K562 (cell line): ENCODE data around the gene S100A2. TPM values are rescaled to one million over a fixed set of nuclear protein-coding genes. Genes with fewer than 3 reads are reported as not detected.

ENCODE experiments used
- ARID2 ChIP-seq: fragments of 450-650 bp; IDR thresholded peaks from 2 replicates; pipeline ENCODE4 v1.6.1; 2017; ENCODE audit warnings: antibody characterized with exemption, mild to moderate bottlenecking
- ASH1L ChIP-seq: fragments of 450-650 bp; IDR thresholded peaks from 2 replicates; pipeline ENCODE4 v1.6.1; 2018; ENCODE audit warnings: borderline replicate concordance, mild to moderate bottlenecking, low read depth; ENCODE audit not compliant: partially characterized antibody
- CCAR2 ChIP-seq: fragments of 200-400 bp; formaldehyde crosslinking; IDR thresholded peaks from 2 replicates; pipeline ENCODE4 v1.6.1; 2017; ENCODE audit warnings: mild to moderate bottlenecking, low read depth, low read length
- DPF2 ChIP-seq: fragments of 450-650 bp; IDR thresholded peaks from 2 replicates; pipeline ENCODE4 v1.6.1; 2016
- ETV5 ChIP-seq: sonication (generic); formaldehyde crosslinking; IDR thresholded peaks from 2 replicates; pipeline ENCODE4 v1.4.0; 2020; ENCODE audit warnings: low read depth, mild to moderate bottlenecking, missing genetic modification reagents
- FOSL1 ChIP-seq: fragments of 200-800 bp; sonication (Bioruptor generic); conservative IDR thresholded peaks from 2 replicates; pipeline ENCODE4 v1.6.1; 2016; ENCODE audit warnings: missing genetic modification characterization, missing compliant biosample characterization
- JUN ChIP-seq, 2 experiments: sonication (generic) in 1 of 2; formaldehyde crosslinking in 1 of 2; IDR thresholded peaks; 2 replicates each; pipeline versions ENCODE4 v1.6.1 to v1.8.0; 2012 to 2022; ENCODE audit warnings: borderline replicate concordance in 2 of 2, mild to moderate bottlenecking in 2 of 2, improper control_type of control experiment in 1 of 2, low read depth in 1 of 2, low read length in 1 of 2, missing genetic modification reagents in 1 of 2
- LCOR ChIP-seq: sonication (generic); formaldehyde crosslinking; IDR thresholded peaks from 2 replicates; pipeline ENCODE4 v1.8.0; 2022; ENCODE audit warnings: mild to moderate bottlenecking, missing genetic modification reagents
- SIRT6 ChIP-seq: IDR thresholded peaks from one replicate; pipeline ENCODE4 v1.6.1; 2012; ENCODE audit warnings: low read depth, mild to moderate bottlenecking, control low read depth, inconsistent platforms, low read length, moderate library complexity
- SMARCE1 ChIP-seq: fragments of 450-650 bp; IDR thresholded peaks from 2 replicates; pipeline ENCODE4 v1.7.1; 2016; ENCODE audit warnings: mild to moderate bottlenecking
- TEAD1 ChIP-seq, 2 experiments: fragments of 450-650 bp in 1 of 2; sonication (generic) in 1 of 2; formaldehyde crosslinking; IDR thresholded peaks; 2 replicates each; pipeline versions ENCODE4 v1.4.0 to v1.8.0; 2020 to 2022; ENCODE audit warnings: mild to moderate bottlenecking in 2 of 2, missing genetic modification reagents in 1 of 2
- ZBED1 ChIP-seq: IDR thresholded peaks from 2 replicates; pipeline ENCODE4 v1.6.1; 2014
- ZNF175 ChIP-seq: fragments of 200-800 bp; sonication (Bioruptor generic); IDR thresholded peaks from 2 replicates; pipeline ENCODE4 v1.6.1; 2016; ENCODE audit warnings: low read depth, mild to moderate bottlenecking, missing genetic modification characterization, missing compliant biosample characterization
- polyA plus RNA-seq, 8 experiments: library from polyadenylated mRNA; depleted of rRNA in 4 of 8; stranded (reverse) in 5 of 8; unstranded in 3 of 8; fragments of >200 nt; fragmentation: Nextera tagmentation in 2 of 8; fragmentation: Illumina TruSeq in 1 of 8; extraction: Ambion mirVana in 2 of 8; extraction: Trizol in 1 of 8; gene quantifications; 2 replicates each; pipeline versions ENCODE4 v1.2.1 to v1.2.3, GENCODE V29; 2011 to 2014; ENCODE audit warnings: inconsistent platforms in 1 of 8, missing spikeins in 1 of 8
- total RNA-seq, 7 experiments: library from RNA; depleted of rRNA in 6 of 7; stranded (reverse); fragments of >200 nt in 6 of 7; fragmentation: Illumina TruSeq in 2 of 7; extraction: Trizol in 2 of 7; gene quantifications; 2 replicates each; pipeline versions ENCODE4 v1.2.1 to v1.2.3, GENCODE V29; 2011 to 2021; ENCODE audit warnings: low replicate concordance in 1 of 7
- TF ChIP-seq, protein P1 (sequence below): fragments of 150-350 bp; conservative IDR thresholded peaks from 2 replicates; pipeline ENCODE4 v1.6.1; 2014; ENCODE audit warnings: low read length
- TF ChIP-seq, protein P2 (sequence below): fragments of 250-450 bp; sonication (Bioruptor Pico); IDR thresholded peaks from 2 replicates; pipeline ENCODE4 v1.5.0; 2021; ENCODE audit warnings: mild to moderate bottlenecking, moderate library complexity

The S100A2 gene
- total and polyA plus RNA-seq, 9 of the 15 experiments (the other 6 are each of a cell fraction or from before 2014, with no cell fraction given) = 0.28 to 0.65 (median 0.44) TPM; not detected in 4

DNA sequence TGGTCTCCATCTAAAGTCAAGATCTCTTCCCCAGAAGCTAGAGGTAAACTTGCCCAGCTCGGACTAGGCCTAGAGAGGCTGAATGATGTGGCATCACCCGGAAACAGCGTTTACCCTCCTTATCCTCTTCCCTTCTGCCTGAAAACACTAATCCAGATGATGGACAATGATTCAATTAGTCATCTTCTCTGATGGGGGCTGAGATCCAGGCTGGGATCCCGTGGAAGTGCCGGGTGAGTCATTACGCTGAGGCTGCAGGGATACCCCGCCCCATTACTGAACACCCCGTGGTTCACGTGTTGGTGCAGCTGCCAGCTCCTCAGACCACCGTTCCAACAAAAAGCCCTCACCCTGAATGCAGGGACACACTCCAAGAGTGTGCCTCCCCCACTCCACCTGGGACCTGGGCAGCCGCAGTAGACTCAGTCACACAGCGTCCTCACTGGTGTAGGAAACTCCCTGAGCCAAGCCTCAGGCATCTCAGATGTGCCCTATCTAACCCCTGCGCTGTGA is 31.9 kb downstream of the S100A2 start (continued):
- TF ChIP-seq FOSL1 (tag) (peak; percentile 86), ZNF175 (CRISPR knock-in tag) (0 out of 2 replicates have a peak, but pooled peaks have one; percentile 40), SMARCE1 (peak; percentile 50; the same call in 1 of the 2 replicates), LCOR (CRISPR knock-in tag) (no peak), ETV5 (CRISPR knock-in tag) (0 out of 2 replicates have a peak, but pooled peaks have one; percentile 36), CCAR2 (no peak), ZBED1 (no peak), SIRT6 (no peak), DPF2 (peak; percentile 53; the same call in 1 of the 2 replicates), JUN (IDR thresholded peaks at IDR 0.05; ENCODE audit: borderline replicate concordance, low read depth, low read length) (peak; percentile 77; the same call in 1 of the 2 replicates), JUN (CRISPR knock-in tag; IDR thresholded peaks at IDR 0.05; ENCODE audit: borderline replicate concordance) (no peak), ASH1L (no peak), TEAD1 (CRISPR knock-in tag; IDR thresholded peaks at IDR 0.05) (no peak), ARID2 (no peak)
- TF ChIP-seq, protein P1, sequence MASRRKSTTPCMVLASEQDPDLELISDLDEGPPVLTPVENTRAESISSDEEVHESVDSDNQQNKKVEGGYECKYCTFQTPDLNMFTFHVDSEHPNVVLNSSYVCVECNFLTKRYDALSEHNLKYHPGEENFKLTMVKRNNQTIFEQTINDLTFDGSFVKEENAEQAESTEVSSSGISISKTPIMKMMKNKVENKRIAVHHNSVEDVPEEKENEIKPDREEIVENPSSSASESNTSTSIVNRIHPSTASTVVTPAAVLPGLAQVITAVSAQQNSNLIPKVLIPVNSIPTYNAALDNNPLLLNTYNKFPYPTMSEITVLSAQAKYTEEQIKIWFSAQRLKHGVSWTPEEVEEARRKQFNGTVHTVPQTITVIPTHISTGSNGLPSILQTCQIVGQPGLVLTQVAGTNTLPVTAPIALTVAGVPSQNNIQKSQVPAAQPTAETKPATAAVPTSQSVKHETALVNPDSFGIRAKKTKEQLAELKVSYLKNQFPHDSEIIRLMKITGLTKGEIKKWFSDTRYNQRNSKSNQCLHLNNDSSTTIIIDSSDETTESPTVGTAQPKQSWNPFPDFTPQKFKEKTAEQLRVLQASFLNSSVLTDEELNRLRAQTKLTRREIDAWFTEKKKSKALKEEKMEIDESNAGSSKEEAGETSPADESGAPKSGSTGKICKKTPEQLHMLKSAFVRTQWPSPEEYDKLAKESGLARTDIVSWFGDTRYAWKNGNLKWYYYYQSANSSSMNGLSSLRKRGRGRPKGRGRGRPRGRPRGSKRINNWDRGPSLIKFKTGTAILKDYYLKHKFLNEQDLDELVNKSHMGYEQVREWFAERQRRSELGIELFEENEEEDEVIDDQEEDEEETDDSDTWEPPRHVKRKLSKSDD = no peak
- TF ChIP-seq, protein P2, sequence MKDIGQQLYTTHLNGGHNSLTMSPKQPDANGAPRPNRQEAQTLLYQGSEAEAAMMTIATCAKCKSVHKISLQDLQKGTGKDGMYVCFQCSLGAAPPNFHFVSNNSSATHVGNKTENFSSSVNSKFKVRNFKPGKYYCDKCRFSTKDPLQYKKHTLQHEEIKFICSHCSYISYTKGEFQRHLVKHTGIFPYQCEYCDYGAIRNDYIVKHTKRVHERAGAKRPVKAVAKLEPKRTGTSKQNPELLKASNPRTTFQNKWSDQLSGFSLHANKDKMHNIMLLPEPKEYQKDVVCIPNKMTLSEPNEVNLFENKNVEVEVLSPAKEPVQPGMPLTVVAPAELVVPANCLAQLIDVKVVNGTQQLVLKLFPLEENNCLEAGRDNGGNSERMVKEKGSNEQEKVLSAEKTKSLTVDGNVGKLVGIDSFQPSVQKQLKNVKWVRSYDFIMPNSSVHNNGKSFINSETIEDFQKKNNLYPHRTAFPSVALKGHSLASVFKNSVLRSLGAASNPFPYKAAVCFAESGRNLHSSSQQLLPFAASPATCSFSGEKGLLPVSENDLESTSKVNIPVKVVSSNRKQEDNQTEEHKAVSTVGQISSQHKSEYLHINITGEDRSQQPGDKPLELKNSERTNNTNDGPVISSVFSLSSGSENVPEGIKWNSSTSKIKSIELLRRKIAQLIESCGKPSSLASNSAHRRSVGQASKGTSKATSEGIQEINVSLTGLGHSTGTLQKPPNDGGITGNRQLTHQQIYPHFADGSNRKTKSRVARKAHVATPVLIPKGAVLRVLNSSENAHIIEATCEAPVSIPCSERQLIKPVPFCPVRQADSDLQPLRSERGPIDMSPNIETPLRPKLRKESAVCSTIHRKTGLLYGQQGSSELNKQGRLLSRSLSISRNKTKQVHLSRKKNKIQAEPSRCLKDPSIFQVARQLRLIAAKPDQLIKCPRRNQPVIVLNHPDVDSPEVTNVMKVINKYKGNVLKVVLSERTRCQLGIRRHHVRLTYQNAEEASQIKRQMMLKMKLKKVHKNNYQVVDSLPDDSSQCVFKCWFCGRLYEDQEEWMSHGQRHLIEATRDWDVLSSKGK = no peak
